GM18951 (cell line): ENCODE results near the gene SLC28A1.

ENCODE experiments used
- POLR2A ChIP-seq: IDR thresholded peaks from 4 replicates; pipeline ENCODE4 v1.6.1; 2011; ENCODE audit warnings: mild to moderate bottlenecking; ENCODE audit not compliant: insufficient read length, insufficient read depth; ENCODE audit errors: extremely low read depth
- in situ Hi-C: fragments of 300-500 bp; cut with MboI; formaldehyde crosslinking; loops from one replicate; pipeline ENCODE4 v1.12.0; 2022; ENCODE audit warnings: low sequenced_read_pairs, mixed read lengths, inconsistent platforms; ENCODE audit not compliant: unreplicated experiment

Gene SLC28A1

GRCh38 chr15:84892786-84893307, 8.4 kb downstream of the SLC28A1 start:
- TF ChIP-seq POLR2A, result no peak
- in situ Hi-C loops, result loop anchor here (25.0 kb wide), 1 partner anchor 306 kb away; no protein-coding TSS in a partner anchor

GRCh38 chr15:84893607-84894006, 9.1 kb downstream of the SLC28A1 start:
- TF ChIP-seq POLR2A, result no peak
- in situ Hi-C loops, result loop anchor here (25.0 kb wide), 1 partner anchor 306 kb away; no protein-coding TSS in a partner anchor

GRCh38 chr15:84894736-84895425, 10.4 kb downstream of the SLC28A1 start:
- in situ Hi-C loops, result loop anchor here (25.0 kb wide), 1 partner anchor 308 kb away; no protein-coding TSS in a partner anchor
- no peak for TF ChIP-seq POLR2A

- TF ChIP-seq POLR2A, result no peak
- in situ Hi-C loops, result loop anchor here (25.0 kb wide), 1 partner anchor 311 kb away; no protein-coding TSS in a partner anchor
These were observed 14.3 kb downstream of the SLC28A1 start for GRCh38 chr15:84898761-84899160.

GRCh38 chr15:84899750-84900149, 15.3 kb downstream of the SLC28A1 start:
- in situ Hi-C loops, result loop anchor here (25.0 kb wide), 1 partner anchor 312 kb away; no protein-coding TSS in a partner anchor
- TF ChIP-seq POLR2A, result no peak

- in situ Hi-C loops, result no loop called here
- TF ChIP-seq POLR2A, result no peak
These were observed 17.1 kb downstream of the SLC28A1 start for GRCh38 chr15:84901540-84901939.

GRCh38 chr15:84903751-84904150, 19.3 kb downstream of the SLC28A1 start:
- in situ Hi-C loops, result no loop called here
- no peak for TF ChIP-seq POLR2A

- in situ Hi-C loops, result no loop called here
- TF ChIP-seq POLR2A, result no peak
These were observed 20.0 kb downstream of the SLC28A1 start for GRCh38 chr15:84904419-84904818.

GRCh38 chr15:84905016-84905916, 20.8 kb downstream of the SLC28A1 start:
- TF ChIP-seq POLR2A, result no peak
- in situ Hi-C loops, result no loop called here

- no peak for TF ChIP-seq POLR2A
- in situ Hi-C loops, result no loop called here
These were observed 23.3 kb downstream of the SLC28A1 start for GRCh38 chr15:84907731-84908130.

- in situ Hi-C loops, result no loop called here
- no peak for TF ChIP-seq POLR2A
These were observed 24.1 kb downstream of the SLC28A1 start for GRCh38 chr15:84908564-84908963.

GRCh38 chr15:84909029-84909428, 24.6 kb downstream of the SLC28A1 start:
- no peak for TF ChIP-seq POLR2A
- in situ Hi-C loops, result no loop called here

- no peak for TF ChIP-seq POLR2A
- in situ Hi-C loops, result no loop called here
These were observed 25.3 kb downstream of the SLC28A1 start for GRCh38 chr15:84909782-84910181.
